Left ventricle myocardium inferior (tissue), 1 donor: Measurements from ENCODE around the gene TMEM25. TPM values are rescaled to one million over a fixed set of nuclear protein-coding genes. Genes with fewer than 3 reads are reported as not detected.

Source experiments
- DNase-seq: peaks from one replicate; pipeline ENCODE4 v3.0.0-alpha.2; 2020
- H3K27ac ChIP-seq: fragments of 200-600 bp; replicated peaks from 2 replicates; pipeline ENCODE4 v1.8.0; 2021
- H3K27me3 ChIP-seq: fragments of 200-600 bp; 2 replicates; pipeline ENCODE4 v1.8.0; 2021; ENCODE audit warnings: low read depth
- H3K36me3 ChIP-seq: fragments of 200-600 bp; 2 replicates; pipeline ENCODE4 v1.8.0; 2021
- H3K4me1 ChIP-seq: fragments of 200-600 bp; 2 replicates; pipeline ENCODE4 v1.8.0; 2021
- H3K4me3 ChIP-seq: fragments of 200-600 bp; 2 replicates; pipeline ENCODE4 v1.8.0; 2021; ENCODE audit warnings: mild to moderate bottlenecking, moderate library complexity
- H3K9me3 ChIP-seq: fragments of 200-600 bp; replicated peaks from 2 replicates; pipeline ENCODE4 v1.8.0; 2021
- intact Hi-C: fragments of 100-400 bp; cut with micrococcal nuclease; formaldehyde crosslinking; loops from one replicate; pipeline ENCODE4 v1.11.0; 2022
- total RNA-seq: library from RNA; stranded (reverse); fragmentation: NEBNext Ultra II Directional; extraction: Animal tissue kit (Norgen Biotek cat#: 25700); gene quantifications from one replicate; pipeline ENCODE4 v1.2.1, GENCODE V29; 2021
- TF ChIP-seq, protein P1 (sequence below): fragments of 200-600 bp; IDR thresholded peaks from 2 replicates; pipeline ENCODE4 v1.8.0; 2021; ENCODE audit warnings: antibody characterized with exemption, mild to moderate bottlenecking, borderline replicate concordance
- donor health status: DM: no; HTN: yes; CAD: no; lungs with severe emphysema.

The TMEM25 gene
- total RNA-seq, 1 donor from 2014 or later: 7.8 TPM

DNA sequence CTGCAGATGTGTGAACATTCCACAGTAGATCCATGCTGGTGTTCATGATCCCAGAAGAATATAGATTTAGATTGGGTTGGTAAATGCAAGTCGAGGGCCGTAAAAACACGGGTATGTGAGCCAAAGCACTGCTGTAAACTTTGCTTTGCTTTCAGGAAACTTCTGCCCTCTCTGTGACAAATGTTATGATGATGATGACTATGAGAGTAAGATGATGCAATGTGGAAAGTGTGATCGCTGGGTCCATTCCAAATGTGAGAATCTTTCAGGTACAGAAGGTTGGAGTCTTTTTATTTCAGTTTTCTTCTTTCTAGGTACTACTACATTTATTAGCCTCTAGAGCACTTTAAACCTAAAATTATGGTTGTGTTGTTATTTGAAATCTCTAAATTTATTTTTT lies 40.0 kb upstream of the TMEM25 start:
- Histone ChIP-seq H3K36me3 (peaks cover 84% of the 10 kb centered on the region), H3K27ac (no peak overlapping the region), H3K27me3 (no peaks in the 10 kb centered on the region), H3K4me3 (no peak overlapping the region), H3K9me3 (no peaks in the 10 kb centered on the region), H3K4me1 (peaks cover 13% of the 10 kb centered on the region)
- intact Hi-C loops: loop anchor here (5.0 kb wide), 1 partner anchor 109 kb away; no protein-coding TSS in a partner anchor
- TF ChIP-seq, protein P1, sequence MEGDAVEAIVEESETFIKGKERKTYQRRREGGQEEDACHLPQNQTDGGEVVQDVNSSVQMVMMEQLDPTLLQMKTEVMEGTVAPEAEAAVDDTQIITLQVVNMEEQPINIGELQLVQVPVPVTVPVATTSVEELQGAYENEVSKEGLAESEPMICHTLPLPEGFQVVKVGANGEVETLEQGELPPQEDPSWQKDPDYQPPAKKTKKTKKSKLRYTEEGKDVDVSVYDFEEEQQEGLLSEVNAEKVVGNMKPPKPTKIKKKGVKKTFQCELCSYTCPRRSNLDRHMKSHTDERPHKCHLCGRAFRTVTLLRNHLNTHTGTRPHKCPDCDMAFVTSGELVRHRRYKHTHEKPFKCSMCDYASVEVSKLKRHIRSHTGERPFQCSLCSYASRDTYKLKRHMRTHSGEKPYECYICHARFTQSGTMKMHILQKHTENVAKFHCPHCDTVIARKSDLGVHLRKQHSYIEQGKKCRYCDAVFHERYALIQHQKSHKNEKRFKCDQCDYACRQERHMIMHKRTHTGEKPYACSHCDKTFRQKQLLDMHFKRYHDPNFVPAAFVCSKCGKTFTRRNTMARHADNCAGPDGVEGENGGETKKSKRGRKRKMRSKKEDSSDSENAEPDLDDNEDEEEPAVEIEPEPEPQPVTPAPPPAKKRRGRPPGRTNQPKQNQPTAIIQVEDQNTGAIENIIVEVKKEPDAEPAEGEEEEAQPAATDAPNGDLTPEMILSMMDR: no peak
- DNase-seq: no peak

DNA sequence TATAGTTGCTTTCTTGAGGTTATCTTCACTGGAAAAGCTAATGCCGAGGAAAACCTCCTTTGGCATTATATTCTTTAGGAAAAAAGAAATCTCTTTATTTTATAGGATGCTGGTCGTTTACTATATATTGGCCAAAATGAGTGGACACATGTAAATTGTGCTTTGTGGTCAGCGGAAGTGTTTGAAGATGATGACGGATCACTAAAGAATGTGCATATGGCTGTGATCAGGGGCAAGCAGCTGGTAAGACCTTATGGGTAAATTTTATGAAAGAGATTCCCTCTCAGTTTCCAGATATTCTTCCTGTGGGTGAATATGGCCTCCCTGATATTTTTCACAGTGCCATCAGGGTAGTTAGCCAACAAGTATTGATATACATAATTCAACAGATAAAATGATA lies 33.2 kb upstream of the TMEM25 start:
- Histone ChIP-seq H3K27ac (no peak overlapping the region), H3K36me3 (peaks cover 99% of the 10 kb centered on the region), H3K27me3 (no peaks in the 10 kb centered on the region), H3K4me1 (peaks cover 13% of the 10 kb centered on the region), H3K9me3 (no peaks in the 10 kb centered on the region), H3K4me3 (no peak overlapping the region)
- DNase-seq: no peak
- intact Hi-C loops: no loop called here
- TF ChIP-seq, protein P1: no peak

DNA sequence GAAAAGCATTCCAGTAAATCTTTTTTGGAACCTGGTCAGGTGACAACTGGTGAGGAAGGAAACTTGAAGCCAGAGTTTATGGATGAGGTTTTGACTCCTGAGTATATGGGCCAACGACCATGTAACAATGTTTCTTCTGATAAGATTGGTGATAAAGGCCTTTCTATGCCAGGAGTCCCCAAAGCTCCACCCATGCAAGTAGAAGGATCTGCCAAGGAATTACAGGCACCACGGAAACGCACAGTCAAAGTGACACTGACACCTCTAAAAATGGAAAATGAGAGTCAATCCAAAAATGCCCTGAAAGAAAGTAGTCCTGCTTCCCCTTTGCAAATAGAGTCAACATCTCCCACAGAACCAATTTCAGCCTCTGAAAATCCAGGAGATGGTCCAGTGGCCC lies 27.8 kb upstream of the TMEM25 start:
- peaks cover 98% of the 10 kb centered on the region for H3K36me3 ChIP-seq
- TF ChIP-seq, protein P1: no peak
- intact Hi-C loops: no loop called here

DNA sequence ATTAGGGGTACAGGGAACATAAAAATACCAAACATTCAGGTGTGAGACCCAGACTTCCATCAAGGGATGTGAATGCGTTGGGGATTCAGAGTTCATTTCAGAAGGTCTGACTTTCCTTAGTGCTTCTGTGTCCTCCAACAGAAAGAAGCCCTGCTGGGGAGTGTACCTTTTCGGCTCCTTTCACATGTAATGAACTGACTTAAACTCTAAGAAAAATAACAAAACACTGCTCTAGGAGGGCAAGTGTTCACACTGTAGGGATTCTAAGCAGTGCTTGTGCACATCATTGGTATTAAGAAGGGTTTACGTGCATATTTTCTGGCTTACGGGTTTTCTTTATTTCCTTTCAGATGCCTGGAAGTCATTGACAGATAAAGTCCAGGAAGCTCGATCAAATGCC lies 19.4 kb upstream of the TMEM25 start:
- H3K4me3 ChIP-seq: no peak overlapping the region
- no peaks in the 10 kb centered on the region for H3K27me3 ChIP-seq
- H3K36me3 ChIP-seq: peaks cover 100% of the 10 kb centered on the region
- H3K9me3 ChIP-seq: no peaks in the 10 kb centered on the region
- no peak for DNase-seq
- no peak overlapping the region for H3K27ac ChIP-seq
- intact Hi-C loops: no loop called here
- TF ChIP-seq, protein P1: no peak
- no peaks in the 10 kb centered on the region for H3K4me1 ChIP-seq

More for the DNA sequence above, 27.8 kb upstream of the TMEM25 start:
- no peak overlapping the region for H3K4me3 ChIP-seq
- no peak overlapping the region for H3K27ac ChIP-seq
- H3K27me3 ChIP-seq: no peaks in the 10 kb centered on the region
- no peak for DNase-seq
- H3K9me3 ChIP-seq: no peaks in the 10 kb centered on the region
- H3K4me1 ChIP-seq: peaks cover 16% of the 10 kb centered on the region

DNA sequence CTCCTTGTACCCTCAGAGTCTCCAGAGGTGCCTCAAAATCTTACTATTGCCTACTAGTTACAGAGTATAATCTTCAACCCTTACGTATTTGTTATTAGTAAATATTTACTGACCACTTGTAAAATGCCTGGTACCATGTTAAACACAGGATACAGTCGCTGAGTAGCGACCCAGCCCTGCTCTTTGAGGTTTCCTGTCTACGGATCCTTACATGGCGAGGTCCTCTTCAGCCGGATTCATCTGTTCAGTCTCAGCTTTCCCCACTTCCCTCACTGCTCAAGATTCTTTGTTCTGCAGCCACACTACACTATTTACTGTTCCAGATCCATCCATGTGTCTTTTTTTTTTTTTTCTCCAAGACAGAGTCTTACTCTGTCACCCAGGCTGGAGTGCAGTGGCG lies 16.9 kb upstream of the TMEM25 start:
- TF ChIP-seq, protein P1: no peak
- intact Hi-C loops: no loop called here
- no peak for DNase-seq
- Histone ChIP-seq H3K9me3 (no peaks in the 10 kb centered on the region), H3K36me3 (peaks cover 94% of the 10 kb centered on the region), H3K4me3 (no peak overlapping the region), H3K27me3 (no peaks in the 10 kb centered on the region), H3K27ac (no peak overlapping the region), H3K4me1 (no peaks in the 10 kb centered on the region)

DNA sequence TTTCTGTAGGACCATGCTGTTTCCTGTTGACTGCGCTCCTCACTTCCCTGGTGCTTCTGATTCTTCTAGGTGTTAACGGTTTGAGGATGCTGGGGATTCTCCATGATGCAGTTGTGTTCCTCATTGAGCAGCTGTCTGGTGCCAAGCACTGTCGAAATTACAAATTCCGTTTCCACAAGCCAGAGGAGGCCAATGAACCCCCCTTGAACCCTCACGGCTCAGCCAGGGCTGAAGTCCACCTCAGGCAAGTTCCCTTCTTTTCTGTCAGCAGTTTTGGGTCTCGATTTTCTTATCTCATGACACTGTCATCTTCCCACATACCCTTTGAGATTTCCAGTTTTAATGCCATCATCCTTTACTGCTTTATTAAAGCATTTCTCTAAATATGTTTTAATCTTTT lies 11.4 kb upstream of the TMEM25 start:
- DNase-seq: no peak
- TF ChIP-seq, protein P1: no peak

More for the DNA sequence above, 11.4 kb upstream of the TMEM25 start:
- Histone ChIP-seq H3K36me3 (peaks cover 93% of the 10 kb centered on the region), H3K27ac (no peak overlapping the region), H3K4me3 (no peak overlapping the region), H3K27me3 (no peaks in the 10 kb centered on the region), H3K9me3 (no peaks in the 10 kb centered on the region), H3K4me1 (peaks cover 7% of the 10 kb centered on the region)
- intact Hi-C loops: no loop called here
